ENCODE measurements around the gene FSTL4. TPM values are rescaled to one million over a fixed set of nuclear protein-coding genes. Genes with fewer than 3 reads are reported as not detected.

Gene FSTL4
- polyA plus RNA-seq, 3 donors, result not detected

DNA sequence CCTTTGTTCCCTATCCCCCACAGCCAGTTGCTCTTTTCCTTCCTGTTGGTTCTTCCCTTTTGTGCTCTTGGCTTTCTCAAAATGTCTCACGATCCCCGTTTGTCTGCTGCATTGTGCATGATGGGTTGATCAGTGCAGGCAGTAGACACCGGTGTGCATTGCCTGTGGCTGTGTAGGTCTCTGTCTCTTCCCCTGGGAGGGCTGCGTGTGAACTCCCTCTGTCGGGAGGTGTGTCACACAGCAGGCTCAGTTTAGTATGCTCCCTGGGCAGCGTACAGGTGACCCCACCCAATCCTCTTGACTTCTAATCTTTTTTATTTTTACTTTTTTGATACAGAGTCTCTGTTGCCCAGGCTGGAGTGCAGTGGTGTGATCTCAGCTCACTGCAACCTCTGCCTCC lies 265.3 kb downstream of the FSTL4 start:
- no peaks in the 10 kb centered on the region for H3K9me3 ChIP-seq (replicated peaks in 1 of 2; ENCODE audit: control insufficient read depth in 1 of 2, insufficient read depth in 1 of 2, low read length in 2 of 2)
- H3K27ac ChIP-seq (ENCODE audit: low read depth in 1 of 2, low read length in 2 of 2), result no peak overlapping the region
- Mint-ChIP-seq H3K36me3 (no peaks in the 10 kb centered on the region), H3K9me3 (peaks cover 0 to 4% (median 0%) of the 10 kb centered on the region in 7 donors), H3K27ac (no peak overlapping the region), H3K4me3 (no peak overlapping the region), H3K4me1 (peaks cover 5% of the 10 kb centered on the region), H3K27me3 (ENCODE audit: low read depth in 3 of 3) (peaks cover 0 to 3% (median 2%) of the 10 kb centered on the region in 3 donors)
- intact Hi-C loops (cut with micrococcal nuclease), result no loop called here
- WGBS (ENCODE audit: insufficient coverage), result 34% methylated on average over 3 of the region's 6 CpGs
- H3K9ac ChIP-seq (ENCODE audit: insufficient read depth, low read length, poor library complexity, severe bottlenecking), result no peak overlapping the region
- no peaks in the 10 kb centered on the region for H4K20me1 ChIP-seq (ENCODE audit: insufficient read depth, low read length)
- H2AFZ ChIP-seq (ENCODE audit: insufficient read depth, low read depth, low read length, poor library complexity, severe bottlenecking), result no peak overlapping the region
- TF ChIP-seq, protein P1, sequence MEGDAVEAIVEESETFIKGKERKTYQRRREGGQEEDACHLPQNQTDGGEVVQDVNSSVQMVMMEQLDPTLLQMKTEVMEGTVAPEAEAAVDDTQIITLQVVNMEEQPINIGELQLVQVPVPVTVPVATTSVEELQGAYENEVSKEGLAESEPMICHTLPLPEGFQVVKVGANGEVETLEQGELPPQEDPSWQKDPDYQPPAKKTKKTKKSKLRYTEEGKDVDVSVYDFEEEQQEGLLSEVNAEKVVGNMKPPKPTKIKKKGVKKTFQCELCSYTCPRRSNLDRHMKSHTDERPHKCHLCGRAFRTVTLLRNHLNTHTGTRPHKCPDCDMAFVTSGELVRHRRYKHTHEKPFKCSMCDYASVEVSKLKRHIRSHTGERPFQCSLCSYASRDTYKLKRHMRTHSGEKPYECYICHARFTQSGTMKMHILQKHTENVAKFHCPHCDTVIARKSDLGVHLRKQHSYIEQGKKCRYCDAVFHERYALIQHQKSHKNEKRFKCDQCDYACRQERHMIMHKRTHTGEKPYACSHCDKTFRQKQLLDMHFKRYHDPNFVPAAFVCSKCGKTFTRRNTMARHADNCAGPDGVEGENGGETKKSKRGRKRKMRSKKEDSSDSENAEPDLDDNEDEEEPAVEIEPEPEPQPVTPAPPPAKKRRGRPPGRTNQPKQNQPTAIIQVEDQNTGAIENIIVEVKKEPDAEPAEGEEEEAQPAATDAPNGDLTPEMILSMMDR (IDR thresholded peaks at IDR 0.05), result no peak
- no peaks in the 10 kb centered on the region for H3K4me1 ChIP-seq (ENCODE audit: control insufficient read depth in 1 of 2, insufficient read depth in 2 of 2, low read length in 2 of 2)
- H3K27me3 ChIP-seq (ENCODE audit: control insufficient read depth in 2 of 2, insufficient read depth in 2 of 2, low read length in 2 of 2), result no peaks in the 10 kb centered on the region
- no peak overlapping the region for H3K4me3 ChIP-seq (replicated peaks in 1 of 3; ENCODE audit: low read depth in 2 of 3, low read length in 3 of 3)
- no peak for DNase-seq
- no peaks in the 10 kb centered on the region for H3K79me2 ChIP-seq (ENCODE audit: insufficient read depth, low read length)
- no peaks in the 10 kb centered on the region for H3K36me3 ChIP-seq (replicated peaks in 1 of 2; ENCODE audit: control insufficient read depth in 1 of 2, insufficient read depth in 2 of 2, low read length in 2 of 2)
- H3K4me2 ChIP-seq (replicated peaks; ENCODE audit: extremely low read depth, low read length, poor library complexity, severe bottlenecking), result no peak overlapping the region

GRCh38 chr5:133344266-133344665 lies 268.1 kb downstream of the FSTL4 start:
- H3K9me3 Mint-ChIP-seq, result peaks cover 0 to 4% (median 0%) of the 10 kb centered on the region in 7 donors
- Histone ChIP-seq H3K4me1 (ENCODE audit: control insufficient read depth in 1 of 2, insufficient read depth in 2 of 2, low read length in 2 of 2) (no peaks in the 10 kb centered on the region), H3K9ac (ENCODE audit: insufficient read depth, low read length, poor library complexity, severe bottlenecking) (no peak overlapping the region), H4K20me1 (ENCODE audit: insufficient read depth, low read length) (no peaks in the 10 kb centered on the region), H3K9me3 (replicated peaks in 1 of 2; ENCODE audit: control insufficient read depth in 1 of 2, insufficient read depth in 1 of 2, low read length in 2 of 2) (no peaks in the 10 kb centered on the region), H3K4me3 (replicated peaks in 1 of 3; ENCODE audit: low read depth in 2 of 3, low read length in 3 of 3) (no peak overlapping the region), H3K4me2 (replicated peaks; ENCODE audit: extremely low read depth, low read length, poor library complexity, severe bottlenecking) (no peak overlapping the region), H3K27ac (ENCODE audit: low read depth in 1 of 2, low read length in 2 of 2) (no peak overlapping the region), H3K79me2 (ENCODE audit: insufficient read depth, low read length) (no peaks in the 10 kb centered on the region), H3K27me3 (ENCODE audit: control insufficient read depth in 2 of 2, insufficient read depth in 2 of 2, low read length in 2 of 2) (no peaks in the 10 kb centered on the region), H3K36me3 (replicated peaks in 1 of 2; ENCODE audit: control insufficient read depth in 1 of 2, insufficient read depth in 2 of 2, low read length in 2 of 2) (no peaks in the 10 kb centered on the region), H2AFZ (ENCODE audit: insufficient read depth, low read depth, low read length, poor library complexity, severe bottlenecking) (no peak overlapping the region)
- H3K4me3 Mint-ChIP-seq, result no peak overlapping the region
- H3K4me1 Mint-ChIP-seq, result peaks cover 8% of the 10 kb centered on the region
- H3K36me3 Mint-ChIP-seq, result no peaks in the 10 kb centered on the region
- intact Hi-C loops (cut with micrococcal nuclease), result no loop called here
- TF ChIP-seq, protein P1 (IDR thresholded peaks at IDR 0.05), result no peak
- H3K27me3 Mint-ChIP-seq (ENCODE audit: low read depth in 3 of 3), result peaks cover 0 to 4% (median 3%) of the 10 kb centered on the region in 3 donors
- no CpG with 5 or more reads among the region's 2 CpGs for WGBS (ENCODE audit: insufficient coverage)
- H3K27ac Mint-ChIP-seq, result no peak overlapping the region
- DNase-seq, result no peak

Measured in CD14-positive monocyte (primary cell).